Stimulated activated naive CD4-positive, alpha-beta T cell (primary cell): ENCODE results near the gene OSM.

ENCODE experiments used
- DNase-seq, 6 experiments: peaks; one replicate each; lab custom pipeline; 2025; lab: John Stamatoyannopoulos, UW

The OSM gene

GRCh38 chr22:30266445-30267381 lies at the start of gene OSM:
Gene OSM (minus strand): TSS chr22:30266851. CDS start chr22:30266799, 52 bp downstream.
- DNase-seq: peak; percentile 27 to 62 (median 52)

GRCh38 chr22:30315962-30316576 lies 49.4 kb upstream of the OSM start:
- no peak for DNase-seq

DNA sequence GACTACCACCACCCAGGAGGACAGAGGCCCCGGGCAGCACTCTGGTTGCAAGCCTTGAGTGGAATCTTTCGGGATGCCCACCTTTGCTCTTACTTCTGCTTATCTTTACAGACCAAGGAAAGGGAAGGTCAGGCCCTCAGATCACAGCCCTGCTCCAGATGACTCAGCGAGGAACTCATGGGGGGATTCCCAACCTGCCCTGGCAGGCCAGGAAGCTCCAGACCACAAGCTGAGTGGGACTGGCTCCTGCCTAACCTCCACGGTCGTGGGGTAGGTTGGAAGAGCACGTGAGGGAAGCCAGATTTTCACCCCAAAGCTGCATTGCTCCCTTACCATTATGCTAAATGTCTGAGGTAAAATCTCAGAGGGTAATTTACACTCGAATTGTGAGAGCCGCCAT lies 48.3 kb upstream of the OSM start:
- peak in 2 of 6 experiments; percentile 12 to 29 for DNase-seq

- DNase-seq: no peak
These were observed 47.1 kb upstream of the OSM start for GRCh38 chr22:30313527-30314363.

DNA sequence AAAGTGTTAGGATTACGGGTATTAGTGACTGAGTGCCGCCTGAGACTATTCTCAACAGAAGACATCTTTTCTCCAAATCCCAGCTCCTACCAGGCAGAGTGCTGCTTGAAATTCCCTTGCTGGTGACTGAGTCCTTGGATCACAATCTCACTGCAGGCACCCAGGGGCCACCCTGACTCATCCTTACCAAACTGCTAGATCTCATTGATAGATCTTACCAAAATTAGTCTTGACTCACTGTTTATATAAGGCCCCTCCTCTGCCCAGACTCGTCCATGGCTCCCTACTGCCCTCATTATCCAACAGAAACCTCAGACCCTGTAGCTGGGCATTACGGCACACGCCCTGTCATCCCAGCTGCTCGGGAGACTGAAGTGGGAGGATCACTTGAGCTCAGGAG lies 45.4 kb upstream of the OSM start:
- DNase-seq: no peak

DNA sequence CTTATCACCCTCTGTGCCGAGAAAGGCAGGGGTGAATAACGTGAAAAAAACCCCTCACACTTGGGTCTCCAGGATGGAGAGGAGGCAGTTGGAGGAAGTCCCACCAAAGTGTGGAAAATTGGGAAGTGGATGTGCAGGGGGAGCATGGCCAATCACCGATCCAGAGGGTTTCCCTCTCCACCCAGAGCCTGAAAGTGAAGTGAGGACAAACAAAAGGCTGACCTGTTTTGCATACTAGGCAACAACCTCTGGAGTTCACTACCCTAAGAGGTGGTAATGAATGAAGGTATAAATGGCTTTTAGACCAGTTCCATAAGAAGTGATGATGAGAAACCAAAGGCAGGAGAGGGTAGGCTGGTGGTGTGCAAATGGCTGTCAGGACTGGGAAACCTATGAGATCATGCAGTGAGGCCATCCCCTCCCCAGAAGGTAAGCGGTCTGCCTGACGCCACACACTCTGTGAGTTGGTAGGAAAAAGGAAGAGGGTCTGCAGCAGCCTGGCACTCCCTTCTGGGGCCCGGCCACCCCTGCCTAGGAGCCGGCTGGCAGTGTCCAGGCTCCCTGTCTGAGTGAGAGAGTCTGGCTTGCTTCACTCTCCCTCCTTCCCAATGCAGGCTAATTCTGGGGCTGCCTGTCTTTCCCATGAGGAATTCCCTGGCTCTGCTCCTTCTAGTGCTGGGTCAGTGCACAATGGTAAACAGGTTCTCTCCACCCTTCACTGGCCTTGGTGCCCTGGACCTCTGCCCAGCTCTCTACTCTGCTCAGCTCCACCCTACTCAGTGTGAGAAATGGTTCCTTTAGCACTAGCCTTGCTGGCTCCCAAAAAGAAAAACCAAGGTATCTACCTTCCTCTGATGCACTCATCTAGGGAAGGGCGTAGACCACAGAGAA lies 44.5 kb upstream of the OSM start:
- no peak for DNase-seq

DNA sequence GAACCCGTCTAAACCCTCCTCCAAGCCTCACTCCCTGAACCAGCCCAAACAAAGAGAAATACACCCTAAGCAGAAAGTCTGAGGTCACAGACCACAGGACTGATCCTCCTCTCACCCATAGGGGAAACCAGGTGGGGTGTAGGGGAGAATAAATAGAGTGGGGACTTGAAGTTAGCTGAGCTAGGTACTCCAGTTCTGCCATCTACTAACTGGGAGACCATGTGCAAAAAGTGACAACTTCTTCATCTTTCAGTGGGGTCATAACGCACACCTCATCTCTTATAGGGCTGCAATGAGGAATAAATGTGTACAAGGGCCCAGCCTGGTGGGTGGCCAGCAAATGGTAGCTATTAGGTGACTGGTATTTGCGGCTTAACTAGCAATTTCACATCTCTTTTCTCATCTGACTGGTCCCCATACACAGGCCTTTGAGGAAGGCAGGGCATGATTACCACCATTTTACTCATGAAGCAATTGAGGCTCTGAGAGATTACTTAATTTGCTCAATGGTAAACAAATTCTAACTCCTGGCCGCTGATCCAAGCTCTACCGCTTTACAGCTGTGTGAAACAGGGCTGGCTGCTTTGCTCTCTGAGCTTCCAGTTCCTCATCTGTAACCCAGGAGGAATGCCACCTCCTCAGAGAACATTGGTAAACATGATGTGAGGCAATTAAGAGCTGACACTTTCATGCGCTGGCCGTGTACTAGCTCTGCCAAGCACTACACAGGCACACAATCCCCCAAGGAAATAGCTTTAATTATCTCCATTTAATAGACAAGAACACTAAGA lies 43.5 kb upstream of the OSM start:
- DNase-seq: peak in 3 of 6 experiments; percentile 39 to 59 (median 50)

- DNase-seq: peak in 2 of 6 experiments; percentile 13 to 15
These were observed 42.0 kb upstream of the OSM start for GRCh38 chr22:30308518-30309230.

GRCh38 chr22:30308093-30308492 lies 41.4 kb upstream of the OSM start:
- DNase-seq: no peak

- no peak for DNase-seq
These were observed 40.5 kb upstream of the OSM start for GRCh38 chr22:30307041-30307574.

DNA sequence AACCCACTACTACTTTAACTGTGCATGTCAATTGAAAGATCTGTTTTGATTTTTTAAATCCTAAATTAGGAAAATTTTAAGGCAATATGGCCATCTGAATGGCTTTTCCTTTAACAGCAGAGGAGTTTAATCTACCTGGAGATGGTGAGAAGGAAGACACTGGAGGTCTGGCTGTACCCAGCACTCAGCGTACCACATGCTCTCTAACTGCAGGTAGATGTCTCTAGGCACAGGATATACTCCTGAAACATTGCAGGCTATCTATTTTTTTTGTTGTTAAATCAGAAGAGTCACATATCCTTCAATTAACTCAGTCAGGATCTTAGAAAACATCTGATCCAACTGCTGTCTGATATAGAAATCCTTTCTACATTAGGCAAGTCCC lies 40.0 kb upstream of the OSM start:
- peak in 1 of 6 experiments; percentile 80 for DNase-seq

DNA sequence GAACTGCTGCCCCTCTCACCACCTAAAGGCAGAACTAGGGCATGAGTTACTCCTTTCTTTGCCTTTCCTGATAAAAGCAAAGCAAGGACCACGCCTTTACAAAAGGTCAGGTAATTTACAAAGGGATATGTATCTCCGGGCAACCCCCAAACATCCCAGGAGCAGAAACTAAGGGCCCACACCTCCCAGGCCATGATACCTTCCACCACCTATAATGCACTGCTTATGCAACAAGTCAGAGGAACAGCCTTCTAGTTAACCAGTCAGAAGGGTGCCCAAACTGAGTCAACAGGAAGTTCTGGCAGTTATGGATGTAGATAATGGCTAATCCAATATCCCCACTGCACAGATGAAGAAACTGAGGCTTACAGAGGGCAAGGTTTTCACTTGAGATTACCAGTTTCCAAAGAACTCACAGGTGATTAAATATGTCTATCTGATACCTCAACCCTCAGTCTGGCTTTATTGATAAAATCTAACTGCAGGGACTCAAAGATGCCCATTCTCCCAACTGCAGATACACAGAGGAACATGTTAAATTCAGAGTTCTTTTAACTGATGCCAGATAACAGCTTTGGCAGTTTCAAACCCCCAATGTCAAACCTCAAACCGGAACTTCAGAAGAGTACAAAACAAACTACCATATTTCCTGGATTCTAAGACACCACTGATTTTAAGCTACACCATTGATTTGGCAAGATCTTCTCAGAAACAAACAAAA lies 39.4 kb upstream of the OSM start:
- DNase-seq: peak in 4 of 6 experiments; percentile 11 to 88 (median 86)

DNA sequence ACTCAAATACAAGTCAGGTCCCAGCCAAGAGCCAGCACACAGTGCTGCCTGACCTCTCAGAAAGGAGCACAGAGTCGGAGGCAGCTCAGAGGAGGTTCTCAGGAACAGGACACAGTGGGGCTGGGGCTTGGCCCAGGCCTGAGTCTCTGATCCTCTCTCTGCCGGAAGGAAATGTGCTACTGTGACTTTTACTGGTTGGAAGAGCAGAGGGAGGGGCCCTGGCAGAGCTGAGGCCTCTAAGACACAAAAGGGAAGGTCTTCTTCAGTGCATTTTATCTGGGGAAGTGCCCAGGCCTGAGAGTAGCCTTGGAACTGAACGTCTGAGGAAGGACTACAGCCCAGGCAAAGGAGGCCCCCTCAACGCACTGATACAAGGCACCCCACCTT lies 38.9 kb upstream of the OSM start:
- peak; percentile 24 to 73 (median 52) for DNase-seq

GRCh38 chr22:30304495-30305244 lies 38.0 kb upstream of the OSM start:
- no peak for DNase-seq

- no peak for DNase-seq
These were observed 36.1 kb upstream of the OSM start for GRCh38 chr22:30302810-30303138.

DNA sequence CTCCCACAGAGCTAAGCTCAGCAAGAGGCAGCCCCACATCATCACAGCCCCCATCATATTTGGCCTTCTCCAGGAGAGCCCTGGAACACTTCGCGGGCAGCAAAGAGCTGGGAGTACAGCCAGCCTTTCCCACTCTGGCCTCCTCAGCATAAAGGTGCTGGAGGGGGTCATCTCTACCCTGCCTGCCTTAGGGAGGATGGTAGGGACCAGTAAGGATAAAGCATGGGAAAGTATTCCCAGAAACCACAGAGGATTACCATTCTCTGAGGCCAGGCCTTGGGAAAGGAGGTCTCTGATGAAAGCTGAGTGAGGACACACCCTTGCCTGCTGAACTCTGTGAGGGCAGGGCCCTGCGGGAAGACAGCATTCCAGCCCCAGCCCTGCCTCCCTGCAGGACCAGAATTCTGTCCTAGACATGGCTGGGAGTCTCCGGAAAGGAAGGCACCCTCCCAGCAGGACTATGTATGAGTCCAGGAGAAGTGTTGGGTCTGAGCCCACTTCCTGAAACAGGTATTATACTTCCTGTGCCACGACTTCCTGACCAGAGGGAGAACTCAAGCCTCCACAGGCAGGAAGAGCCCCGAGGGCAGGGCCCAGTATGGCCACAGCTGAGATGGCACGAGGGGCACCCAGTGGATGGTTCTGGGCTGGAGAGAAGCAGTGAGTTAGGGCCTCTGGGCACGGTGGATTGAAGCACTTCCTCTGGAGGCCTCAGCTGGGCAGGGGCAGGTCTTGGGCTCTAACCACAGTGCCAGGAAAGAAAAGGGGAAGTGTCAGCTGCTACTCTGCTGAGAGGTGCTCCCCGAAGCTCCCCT lies 35.6 kb upstream of the OSM start:
- no peak for DNase-seq

- no peak for DNase-seq
These were observed 32.7 kb upstream of the OSM start for GRCh38 chr22:30299322-30299721.
